Erythroblast (primary cell): ENCODE results near the gene KPNB1.

Source experiments
- DNase-seq, 2 experiments: peaks; one replicate each; lab custom pipeline; 2025; lab: John Stamatoyannopoulos, UW
- GATA1 ChIP-seq: IDR thresholded peaks from 2 replicates; pipeline ENCODE4 v1.6.1; 2011; ENCODE audit warnings: low read depth, mild to moderate bottlenecking, control low read depth, low read length, moderate library complexity
- POLR2A ChIP-seq: IDR thresholded peaks from 2 replicates; pipeline ENCODE4 v1.6.1; 2011; ENCODE audit warnings: mild to moderate bottlenecking, low read length

KPNB1 gene

GRCh38 chr17:47711366-47712099 lies 61.8 kb downstream of the KPNB1 start:
- no peak for DNase-seq
- no peak for TF ChIP-seq POLR2A
- no peak for TF ChIP-seq GATA1

GRCh38 chr17:47712330-47713023 lies 62.8 kb downstream of the KPNB1 start:
- TF ChIP-seq POLR2A: no peak
- TF ChIP-seq GATA1: no peak
- no peak for DNase-seq

GRCh38 chr17:47713980-47714700 lies 64.4 kb downstream of the KPNB1 start:
- DNase-seq: no peak
- TF ChIP-seq GATA1: no peak
- TF ChIP-seq POLR2A: no peak

- TF ChIP-seq GATA1 (no peak), POLR2A (no peak)
- DNase-seq: no peak
These were observed 65.2 kb downstream of the KPNB1 start for GRCh38 chr17:47714773-47715396.

GRCh38 chr17:47715669-47716325 lies 66.1 kb downstream of the KPNB1 start:
- no peak for DNase-seq
- TF ChIP-seq POLR2A (no peak), GATA1 (no peak)

GRCh38 chr17:47716375-47716774 lies 66.7 kb downstream of the KPNB1 start:
- TF ChIP-seq POLR2A: no peak
- TF ChIP-seq GATA1: no peak
- DNase-seq: no peak

GRCh38 chr17:47717261-47717697 lies 67.6 kb downstream of the KPNB1 start:
- no peak for TF ChIP-seq GATA1
- no peak for TF ChIP-seq POLR2A
- no peak for DNase-seq

- TF ChIP-seq GATA1: no peak
- no peak for TF ChIP-seq POLR2A
These were observed 68.4 kb downstream of the KPNB1 start for GRCh38 chr17:47717979-47718621.

GRCh38 chr17:47718634-47719405 lies 69.1 kb downstream of the KPNB1 start:
- TF ChIP-seq GATA1 (no peak), POLR2A (no peak)
- no peak for DNase-seq

More at GRCh38 chr17:47717979-47718621, 68.4 kb downstream of the KPNB1 start:
- no peak for DNase-seq

GRCh38 chr17:47719411-47720152 lies 69.9 kb downstream of the KPNB1 start:
- TF ChIP-seq GATA1 (no peak), POLR2A (no peak)
- no peak for DNase-seq

- TF ChIP-seq GATA1 (no peak), POLR2A (no peak)
- no peak for DNase-seq
These were observed 70.5 kb downstream of the KPNB1 start for GRCh38 chr17:47720196-47720595.
